Keratinocyte (primary cell): ENCODE results near the gene OR5D18. TPM values are rescaled to one million over a fixed set of nuclear protein-coding genes. Genes with fewer than 3 reads are reported as not detected.
"Not testable (repeated sequence)": the region's sequence is repeated elsewhere in the genome, so short reads cannot be mapped to it uniquely, and the experiment has no call there.

Source experiments
- DNase-seq: peaks from one replicate; pipeline ENCODE4 v3.0.0-alpha.2; 2011; ENCODE audit warnings: low read depth, missing footprints, low spot score
- FAIRE-seq: peaks from 2 replicates; lab custom pipeline; 2011; peaks lifted over from hg19 to GRCh38; lab: Jason Lieb, UNC
- H2AFZ ChIP-seq: 2 replicates; pipeline ENCODE4 v1.6.0; 2012; ENCODE audit warnings: low read length, control low read depth, inconsistent platforms; ENCODE audit not compliant: control insufficient read depth
- H3K27ac ChIP-seq: 2 replicates; pipeline ENCODE4 v1.5.1; 2011; ENCODE audit warnings: low read length; ENCODE audit not compliant: control insufficient read depth, insufficient read depth
- H3K27me3 ChIP-seq: 3 replicates; pipeline ENCODE4 v1.6.0; 2011; ENCODE audit warnings: low read length; ENCODE audit not compliant: control insufficient read depth, insufficient read depth; ENCODE audit errors: extremely low read depth
- H3K36me3 ChIP-seq, 2 experiments: 2 replicates in 1 of 2; 3 replicates in 1 of 2; pipeline ENCODE4 v1.5.1; 2011; ENCODE audit warnings: low read length in 2 of 2, mild to moderate bottlenecking in 1 of 2; ENCODE audit not compliant: control insufficient read depth in 2 of 2, insufficient read depth in 2 of 2; ENCODE audit errors: extremely low read depth in 1 of 2
- H3K4me1 ChIP-seq: 3 replicates; pipeline ENCODE4 v1.5.1; 2011; ENCODE audit warnings: low read length; ENCODE audit not compliant: control insufficient read depth, insufficient read depth; ENCODE audit errors: extremely low read depth
- H3K4me2 ChIP-seq: 3 replicates; pipeline ENCODE4 v1.6.0; 2011; ENCODE audit warnings: low read depth, low read length; ENCODE audit not compliant: control insufficient read depth, insufficient read depth; ENCODE audit errors: extremely low read depth
- H3K4me3 ChIP-seq, 3 experiments: fragments of 200-600 bp in 1 of 3; sonication (generic) in 1 of 3; 2 replicates in 2 of 3; 3 replicates in 1 of 3; pipeline ENCODE4 v1.5.1; 2011 to 2016; ENCODE audit warnings: low read length in 3 of 3, mild to moderate bottlenecking in 3 of 3, control low read depth in 2 of 3, inconsistent platforms in 1 of 3, low read depth in 1 of 3, mixed read lengths in 1 of 3, mixed run types in 1 of 3, moderate library complexity in 1 of 3; ENCODE audit not compliant: control insufficient read depth in 2 of 3, insufficient read depth in 2 of 3; ENCODE audit errors: extremely low read depth in 1 of 3
- H3K79me2 ChIP-seq: 2 replicates; pipeline ENCODE4 v1.6.0; 2012; ENCODE audit warnings: low read length; ENCODE audit not compliant: control insufficient read depth, insufficient read depth
- H3K9ac ChIP-seq: 3 replicates; pipeline ENCODE4 v1.6.0; 2011; ENCODE audit warnings: low read length; ENCODE audit not compliant: control insufficient read depth, insufficient read depth; ENCODE audit errors: extremely low read depth
- H3K9me1 ChIP-seq: 3 replicates; pipeline ENCODE4 v1.6.0; 2011; ENCODE audit warnings: low read length; ENCODE audit not compliant: control insufficient read depth, insufficient read depth; ENCODE audit errors: extremely low read depth
- H3K9me3 ChIP-seq: 2 replicates; pipeline ENCODE4 v1.5.1; 2012; ENCODE audit warnings: low read depth, low read length; ENCODE audit not compliant: control insufficient read depth
- H4K20me1 ChIP-seq: 3 replicates; pipeline ENCODE4 v1.6.0; 2011; ENCODE audit warnings: low read length; ENCODE audit not compliant: control insufficient read depth, insufficient read depth; ENCODE audit errors: extremely low read depth
- CTCF ChIP-seq, 3 experiments: IDR thresholded peaks in 1 of 3; conservative IDR thresholded peaks in 1 of 3; optimal IDR thresholded peaks in 1 of 3; 2 replicates in 2 of 3; 3 replicates in 1 of 3; pipeline versions ENCODE3 to v1.5.1; 2011; ENCODE audit warnings: low read length in 3 of 3, mild to moderate bottlenecking in 3 of 3, moderate library complexity in 2 of 3, control low read depth in 1 of 3, inconsistent platforms in 1 of 3; ENCODE audit not compliant: insufficient read depth in 2 of 3; ENCODE audit errors: extremely low read depth in 1 of 3
- EZH2 ChIP-seq: IDR thresholded peaks from one replicate; pipeline ENCODE4 v1.6.1; 2012; ENCODE audit warnings: inconsistent platforms, mild to moderate bottlenecking, low read length, moderate library complexity
- dilution Hi-C: fragments of 300-500 bp; cut with MboI; formaldehyde crosslinking; loops from one replicate; pipeline ENCODE4 v1.7.0; 2020; ENCODE audit warnings: low sequenced_read_pairs; ENCODE audit not compliant: extremely low pct_ligation_motif_present
- polyA plus RNA-seq, 5 experiments: library from polyadenylated mRNA; depleted of rRNA in 3 of 5; stranded (reverse) in 3 of 5; stranded (forward) in 1 of 5; unstranded in 1 of 5; fragments of >200 nt; gene quantifications; 1 replicate in 1 of 5; 2 replicates in 3 of 5; 3 replicates in 1 of 5; pipeline versions ENCODE4 v1.2.1 to v1.2.3, GENCODE V29; 2011 to 2012; ENCODE audit warnings: missing spikeins in 2 of 5, low read depth in 1 of 5, low replicate concordance in 1 of 5
- small RNA-seq, 3 experiments: library from RNA; depleted of rRNA; stranded (forward); fragments of <200 nt; gene quantifications; one replicate each; pipeline ENCODE3, GENCODE V24; 2012; ENCODE audit warnings: low read depth in 3 of 3, low replicate concordance in 1 of 3; ENCODE audit not compliant: insufficient read length in 3 of 3

The OR5D18 gene
- polyA plus RNA-seq, 1 donor (not counting 4 experiments of a cell fraction or from before 2014, with no cell fraction given): not detected

GRCh38 chr11:55854704-55855103 lies 35.3 kb downstream of the OR5D18 start:
- no peak overlapping the region for H3K4me3 ChIP-seq
- no peak overlapping the region for H3K27ac ChIP-seq
- H3K36me3 ChIP-seq: no peaks in the 10 kb centered on the region
- no peaks in the 10 kb centered on the region for H3K79me2 ChIP-seq
- H3K9me1 ChIP-seq: no peaks in the 10 kb centered on the region
- H3K4me1 ChIP-seq: no peaks in the 10 kb centered on the region
- no peak overlapping the region for H3K9ac ChIP-seq
- TF ChIP-seq EZH2: no peak
- no peak for TF ChIP-seq CTCF (optimal IDR thresholded peaks at IDR 0.05 in 1 of 3, IDR thresholded peaks at IDR 0.05 in 1 of 3, conservative IDR thresholded peaks at IDR 0.05 in 1 of 3; ENCODE audit: extremely low read depth in 1 of 3, insufficient read depth in 2 of 3, low read length in 3 of 3)
- DNase-seq (no peak), FAIRE-seq (no peak)
- H3K9me3 ChIP-seq: no peaks in the 10 kb centered on the region
- H3K27me3 ChIP-seq: no peaks in the 10 kb centered on the region
- no peaks in the 10 kb centered on the region for H4K20me1 ChIP-seq
- dilution Hi-C loops: no loop called here
- H3K4me2 ChIP-seq: no peak overlapping the region
- no peak overlapping the region for H2AFZ ChIP-seq

GRCh38 chr11:55867354-55867753 lies 47.9 kb downstream of the OR5D18 start:
- dilution Hi-C loops, H3K9ac ChIP-seq, FAIRE-seq: not testable (repeated sequence)

More at GRCh38 chr11:55867354-55867753, 47.9 kb downstream of the OR5D18 start:
- not testable (repeated sequence) for H3K9me1 ChIP-seq, H3K27ac ChIP-seq, H3K36me3 ChIP-seq, H3K9me3 ChIP-seq, H3K4me3 ChIP-seq, H3K79me2 ChIP-seq, DNase-seq, H2AFZ ChIP-seq, H3K4me2 ChIP-seq, H3K27me3 ChIP-seq, H4K20me1 ChIP-seq, H3K4me1 ChIP-seq

Small RNA genes lying within 50 kb of the gene (small RNA-seq; reads per million reads assigned to genes)
- 0 reads per million in 3 experiments for gene AC036111.3

Other genes starting within 250 kb of the OR5D18 start
- not detected in 3 replicates for gene OR4C16, start 247.5 kb upstream of the OR5D18 start, polyA plus RNA-seq
- not detected in 3 replicates for gene OR4C11, start 212.0 kb upstream of the OR5D18 start, polyA plus RNA-seq
- gene OR4P4, start 184.5 kb upstream of the OR5D18 start, polyA plus RNA-seq: not detected in 3 replicates
- gene OR4S2, start 171.3 kb upstream of the OR5D18 start, polyA plus RNA-seq: not detected in 3 replicates
- gene OR4C6, start 157.4 kb upstream of the OR5D18 start, polyA plus RNA-seq: not detected in 3 replicates
- not detected in 3 replicates for gene OR5D13, start 46.2 kb upstream of the OR5D18 start, polyA plus RNA-seq
- not detected in 3 replicates for gene OR5D14, start 24.1 kb upstream of the OR5D18 start, polyA plus RNA-seq
- gene OR5L1, start 8.3 kb upstream of the OR5D18 start, polyA plus RNA-seq: not detected in 3 replicates
- not detected in 3 replicates for gene OR5L2, start 7.6 kb downstream of the OR5D18 start, polyA plus RNA-seq
- gene OR5D16, start 19.1 kb downstream of the OR5D18 start, polyA plus RNA-seq: not detected in 3 replicates
- gene TRIM51, start 63.7 kb downstream of the OR5D18 start, polyA plus RNA-seq: not detected in 3 replicates
- gene OR5W2, start 95.0 kb downstream of the OR5D18 start, polyA plus RNA-seq: not detected in 3 replicates
- not detected in 3 replicates for gene OR5I1, start 116.8 kb downstream of the OR5D18 start, polyA plus RNA-seq
- gene OR10AG1, start 150.3 kb downstream of the OR5D18 start, polyA plus RNA-seq: not detected in 3 replicates
- gene OR5F1, start 175.0 kb downstream of the OR5D18 start, polyA plus RNA-seq: not detected in 3 replicates
- gene OR5AS1, start 208.0 kb downstream of the OR5D18 start, polyA plus RNA-seq: not detected in 3 replicates